Ureter (tissue), 1 donor: Measurements from ENCODE around the gene DLG2. TPM values are rescaled to one million over a fixed set of nuclear protein-coding genes. Genes with fewer than 3 reads are reported as not detected.
"Not testable (repeated sequence)": the region's sequence is repeated elsewhere in the genome, so short reads cannot be mapped to it uniquely, and the experiment has no call there.

Experiments used
- DNase-seq: peaks from one replicate; pipeline ENCODE4 v3.0.0-alpha.2; 2020; ENCODE audit warnings: low spot score
- total RNA-seq: library from RNA; stranded (reverse); gene quantifications from one replicate; pipeline ENCODE4 v1.2.4, GENCODE V29; 2023
- donor health status: DM: yes; HTN: yes; CAD: no.

Gene DLG2
- total RNA-seq, 1 donor from 2014 or later: 19.5 TPM

GRCh38 chr11:85027346-85027745 is 599.8 kb downstream of the DLG2 start:
- no peak for DNase-seq

- no peak for DNase-seq
These were observed 606.1 kb downstream of the DLG2 start for GRCh38 chr11:85021058-85021457.

DNA sequence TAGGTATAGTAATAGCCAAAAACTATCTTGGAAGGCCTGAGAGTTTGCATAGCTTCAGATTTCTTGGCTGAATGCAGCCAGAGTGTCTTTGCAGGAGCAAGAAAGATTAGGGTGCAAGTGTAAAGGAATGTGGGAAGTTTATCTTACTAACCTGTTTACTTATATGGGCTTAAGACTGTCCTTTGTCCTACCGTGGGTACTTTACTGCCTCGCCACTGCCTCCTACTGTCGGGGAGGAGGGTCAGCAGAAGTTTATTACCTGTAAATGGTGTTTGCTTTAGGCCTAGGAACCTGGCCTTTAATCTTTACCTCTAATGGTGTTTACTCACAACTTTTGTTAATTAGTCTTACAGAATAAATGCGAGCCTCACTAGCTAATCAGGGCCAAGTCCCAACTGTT is 633.8 kb downstream of the DLG2 start:
- no peak for DNase-seq

DNA sequence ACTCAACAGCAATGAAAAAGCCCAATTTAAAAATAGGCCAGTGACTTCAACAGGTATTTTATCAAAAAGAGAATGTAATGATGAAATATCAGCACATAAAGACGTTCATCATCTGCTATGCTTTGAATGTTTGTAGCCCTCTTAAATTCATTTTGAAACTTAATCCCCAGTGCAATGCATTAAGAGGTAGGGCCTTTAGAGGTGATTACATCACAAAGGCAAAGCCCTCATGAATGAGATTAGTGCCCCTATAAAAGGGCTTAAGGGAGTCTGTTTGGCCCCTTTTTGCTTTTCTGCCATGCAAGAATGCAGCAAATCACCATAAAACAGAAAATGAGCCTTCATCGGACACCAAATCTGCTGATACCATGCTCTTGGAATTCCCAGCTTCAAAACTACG is 637.0 kb downstream of the DLG2 start:
- DNase-seq: no peak

DNA sequence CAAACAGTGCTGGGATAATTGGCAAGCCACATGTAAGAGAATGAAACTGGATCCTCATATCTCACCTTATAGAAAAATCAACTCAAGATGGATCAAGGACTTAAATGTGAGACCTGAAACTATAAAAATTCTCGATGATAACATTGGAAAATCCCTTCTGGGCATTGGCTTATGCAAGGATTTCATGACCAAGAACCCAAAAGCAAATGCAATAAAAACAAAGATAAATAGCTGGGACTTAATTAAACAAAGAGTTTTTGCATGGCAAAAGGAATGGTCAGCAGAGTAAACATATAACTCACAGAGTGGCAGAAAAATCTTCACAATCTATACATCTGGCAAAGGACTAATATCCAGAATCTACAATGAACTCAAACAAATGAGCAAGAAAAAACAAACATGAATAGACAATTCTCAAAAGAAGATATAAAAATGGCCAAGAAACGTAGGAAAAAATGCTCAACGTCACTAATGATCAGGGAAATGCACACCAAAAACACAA is 639.4 kb downstream of the DLG2 start:
- DNase-seq: not testable (repeated sequence)

- DNase-seq: no peak
These were observed 645.8 kb downstream of the DLG2 start for GRCh38 chr11:84981301-84981700.

DNA sequence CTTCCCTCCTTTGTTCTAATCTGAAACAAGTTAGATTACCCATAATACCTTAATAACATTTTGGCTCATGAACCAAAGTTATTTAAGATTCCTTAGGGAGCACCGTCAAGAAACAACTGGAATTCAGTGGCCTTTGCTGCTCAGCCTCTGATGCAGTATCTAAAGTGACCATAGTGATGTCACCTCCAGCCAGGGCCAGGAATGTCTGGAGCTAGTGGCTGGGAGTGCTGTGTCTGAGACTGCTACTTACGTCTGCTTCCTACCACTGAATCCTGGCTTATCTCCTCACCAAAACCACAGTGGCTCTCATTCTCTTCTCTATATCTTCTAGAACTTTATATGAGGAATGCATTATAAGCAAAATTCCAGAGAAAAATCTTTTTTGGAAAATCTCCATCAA is 658.0 kb downstream of the DLG2 start:
- no peak for DNase-seq

DNA sequence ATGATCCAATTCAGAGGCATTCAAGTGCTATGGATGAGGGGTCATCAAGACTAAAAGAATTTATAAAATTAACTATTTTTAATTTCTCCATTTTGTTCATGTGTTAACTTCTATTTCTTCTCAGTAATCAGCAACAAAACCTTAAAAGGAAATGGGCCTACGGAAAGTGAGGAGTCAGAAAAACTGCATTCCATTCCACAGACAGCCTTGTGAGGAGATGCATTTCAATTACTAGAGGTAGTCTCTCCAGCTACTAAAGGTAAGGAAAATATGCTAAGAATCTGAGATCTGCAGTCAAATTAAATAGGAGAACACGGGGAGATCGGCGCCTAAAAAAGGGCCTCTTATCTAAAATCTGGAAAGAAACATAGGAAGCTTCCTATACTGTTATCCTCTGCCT is 661.7 kb downstream of the DLG2 start:
- DNase-seq: no peak

- DNase-seq: no peak
These were observed 663.9 kb downstream of the DLG2 start for GRCh38 chr11:84963240-84963639.

DNA sequence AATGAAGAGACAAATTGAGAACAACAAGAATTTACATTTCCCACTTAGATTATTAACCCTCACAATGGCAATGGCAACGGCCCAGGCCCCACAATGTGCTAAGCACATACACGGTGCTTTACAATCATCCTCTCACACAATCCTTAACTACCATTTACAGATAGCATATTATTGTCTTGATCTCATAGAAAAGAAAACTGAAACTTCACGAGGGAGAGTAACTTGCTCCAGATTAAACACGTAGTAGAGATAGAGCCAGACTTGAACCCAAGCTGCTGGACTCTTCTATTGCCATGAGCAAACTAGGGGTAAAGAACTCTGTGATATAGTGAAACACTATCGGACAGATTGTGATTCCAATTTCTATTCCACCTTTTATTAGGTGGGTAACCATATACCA is 665.1 kb downstream of the DLG2 start:
- DNase-seq: no peak

DNA sequence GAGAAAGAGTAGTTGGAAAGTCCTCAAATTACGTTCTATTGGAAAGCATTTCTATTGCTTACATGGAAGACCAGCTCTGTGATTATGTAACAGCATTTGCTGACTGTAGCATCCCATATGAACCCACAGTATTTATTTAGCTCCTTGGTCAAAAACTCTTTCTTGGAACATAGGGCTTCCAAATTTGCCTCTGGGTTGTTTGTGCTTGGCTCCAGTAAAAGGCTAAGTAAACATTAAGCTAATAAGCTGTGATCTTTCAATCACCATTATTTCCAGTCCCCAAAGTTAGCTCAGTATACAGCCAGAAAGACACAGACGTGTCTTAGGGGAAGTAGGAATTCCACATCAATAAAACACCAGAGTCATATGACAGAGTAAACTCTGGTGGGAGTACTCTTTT is 668.8 kb downstream of the DLG2 start:
- no peak for DNase-seq

- no peak for DNase-seq
These were observed 676.4 kb downstream of the DLG2 start for GRCh38 chr11:84950569-84951270.

DNA sequence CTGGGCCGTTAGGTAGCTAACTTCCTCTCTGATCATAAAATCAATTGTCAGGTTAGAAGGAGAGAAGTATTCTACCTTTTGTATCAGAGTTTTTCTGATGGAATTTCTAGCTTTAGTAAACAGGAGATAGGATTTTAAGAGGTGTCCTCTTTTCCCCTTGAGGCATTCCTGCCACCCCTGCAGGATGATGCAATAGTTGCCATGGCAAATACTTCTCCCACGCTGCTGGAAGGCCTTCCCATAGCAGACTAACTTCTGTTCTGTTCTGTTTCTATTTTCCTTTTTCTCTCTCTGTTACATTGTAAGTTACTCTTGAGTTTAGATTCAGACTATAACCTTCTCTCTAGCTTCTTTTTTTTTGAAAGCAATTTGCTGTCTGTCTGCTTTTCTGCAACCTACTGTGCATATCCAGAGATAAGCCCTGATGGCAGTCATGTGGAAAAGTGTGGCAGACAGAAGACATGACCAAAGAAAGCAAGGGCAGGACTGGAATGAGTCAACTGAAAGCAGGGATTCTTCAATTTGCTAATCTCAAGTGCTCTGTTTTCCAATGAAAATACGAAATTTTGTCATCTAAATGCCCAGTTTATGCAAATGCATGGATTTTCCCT is 679.1 kb downstream of the DLG2 start:
- DNase-seq: no peak

- no peak for DNase-seq
These were observed 680.1 kb downstream of the DLG2 start for GRCh38 chr11:84947070-84947469.

DNA sequence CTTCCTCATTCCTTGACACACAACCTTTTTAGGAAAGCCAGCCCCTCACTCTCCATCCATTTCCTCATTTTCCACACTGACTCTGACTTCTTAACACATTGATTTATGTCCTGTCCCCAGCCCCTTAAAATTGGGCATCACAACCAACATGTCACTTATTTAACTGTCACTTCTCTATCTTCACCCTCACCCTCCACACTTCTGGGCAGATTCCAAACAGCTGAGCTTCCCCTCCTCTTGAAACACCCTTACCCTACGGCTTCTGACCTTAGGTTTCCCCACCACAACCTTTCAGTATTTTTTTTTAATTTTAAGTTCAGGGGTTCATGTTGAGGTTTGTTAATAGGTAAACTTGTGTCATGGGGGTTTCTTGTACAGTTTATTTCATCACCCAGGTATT is 696.3 kb downstream of the DLG2 start:
- DNase-seq: no peak

- DNase-seq: no peak
These were observed 697.4 kb downstream of the DLG2 start for GRCh38 chr11:84929738-84930137.

- DNase-seq: no peak
These were observed 702.9 kb downstream of the DLG2 start for GRCh38 chr11:84924154-84924692.

DNA sequence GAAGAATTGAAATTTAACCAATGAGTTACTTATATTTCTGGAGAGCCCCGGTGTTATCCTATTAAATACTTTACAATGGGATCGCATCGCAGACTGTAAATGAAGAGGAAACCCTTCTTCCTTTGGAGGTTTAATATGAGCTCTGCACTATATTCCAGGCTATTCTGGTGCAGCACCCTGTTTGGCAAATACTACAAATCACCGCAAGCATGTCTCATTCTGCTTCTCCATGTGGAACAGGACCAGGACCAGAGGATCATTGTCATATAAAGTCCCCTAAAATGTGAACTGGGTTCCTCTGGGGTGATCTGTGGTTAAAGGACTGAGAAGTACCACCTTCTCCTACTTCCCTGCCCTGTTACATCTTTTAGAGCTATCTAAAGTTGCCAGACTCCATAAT is 703.7 kb downstream of the DLG2 start:
- DNase-seq: no peak

GRCh38 chr11:84922836-84923235 is 704.3 kb downstream of the DLG2 start:
- DNase-seq: no peak

GRCh38 chr11:84922212-84922805 is 704.8 kb downstream of the DLG2 start:
- DNase-seq: no peak

DNA sequence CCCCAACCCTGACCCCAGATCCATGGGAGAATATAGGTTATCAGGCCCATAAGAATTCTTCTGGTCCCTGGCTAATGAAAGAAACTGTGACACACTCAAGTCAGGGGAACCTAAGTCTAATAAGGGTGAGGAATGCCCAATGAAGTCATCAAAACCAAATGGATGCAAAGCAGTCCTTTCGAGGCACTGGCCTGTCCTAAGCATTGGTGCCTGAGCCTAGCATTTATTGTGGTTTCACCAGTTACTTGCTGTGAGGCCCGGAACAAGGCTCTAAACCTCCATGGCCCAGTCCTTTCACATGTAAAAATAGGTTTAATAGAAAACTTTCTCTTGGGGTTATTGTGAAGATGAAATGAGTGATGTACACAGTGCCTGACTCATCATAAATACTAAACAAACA is 712.6 kb downstream of the DLG2 start:
- DNase-seq: no peak

- DNase-seq: no peak
These were observed 717.4 kb downstream of the DLG2 start for GRCh38 chr11:84909740-84910139.

GRCh38 chr11:84906995-84907394 is 720.1 kb downstream of the DLG2 start:
- no peak for DNase-seq
